ENCODE data around the gene MYH11.

The MYH11 gene

DNA sequence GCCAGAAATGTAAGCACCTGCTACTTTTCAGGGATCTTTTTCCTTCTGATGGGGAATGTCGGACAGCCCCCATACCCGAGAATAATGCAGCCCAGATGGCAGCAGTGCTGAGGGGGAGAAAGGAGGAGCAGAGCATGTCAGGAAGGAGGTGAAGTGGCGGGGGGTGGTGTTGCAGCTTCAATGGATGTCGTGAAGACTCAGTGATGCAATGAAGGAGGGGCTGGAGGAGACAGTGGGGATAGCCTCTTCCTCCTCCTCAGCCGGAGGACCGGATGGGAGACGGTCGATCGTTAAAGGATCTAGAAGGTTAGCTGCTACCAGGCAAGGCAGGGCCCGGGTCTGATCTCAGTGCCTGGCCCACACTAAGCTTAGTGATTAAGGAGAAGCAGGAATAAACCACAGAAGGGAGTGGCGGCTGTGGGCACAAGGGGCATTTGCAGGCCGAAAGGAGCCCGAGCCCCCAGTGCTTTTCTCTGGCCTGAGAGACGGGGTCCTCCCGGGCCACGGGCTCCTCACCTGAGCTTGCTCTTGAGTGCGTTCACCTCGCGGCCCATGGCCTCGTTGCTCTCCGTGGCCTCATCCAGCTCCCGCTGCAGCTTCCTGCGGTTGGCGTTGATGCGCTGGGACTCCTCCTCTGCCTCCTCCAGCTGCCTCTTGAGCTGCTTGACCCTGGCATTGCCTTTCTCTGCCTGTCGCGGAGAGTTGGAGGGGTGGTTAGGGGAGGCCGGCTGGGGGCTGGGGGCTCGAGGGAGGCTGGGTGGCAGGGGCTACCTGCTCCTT lies 142.2 kb downstream of the MYH11 start:
- Histone ChIP-seq H3K4me3 (ENCODE audit: low read depth, low read length, poor library complexity, severe bottlenecking) (no peak overlapping the region), H4K20me1 (ENCODE audit: insufficient read depth, low read length) (no peaks in the 10 kb centered on the region), H3K9ac (ENCODE audit: low read length) (no peak overlapping the region), H3K9me2 (ENCODE audit: low read depth, low read length) (no peaks in the 10 kb centered on the region), H3K27ac (ENCODE audit: low read depth, low read length, poor library complexity, severe bottlenecking) (no peak overlapping the region), H3K79me2 (ENCODE audit: insufficient read depth, low read length) (no peaks in the 10 kb centered on the region), H3K36me3 (ENCODE audit: insufficient read depth, low read length) (peaks cover 6% of the 10 kb centered on the region; the same call in 1 of the 2 replicates), H3K4me2 (ENCODE audit: low read length) (no peak overlapping the region), H2AFZ (ENCODE audit: low read length) (no peak overlapping the region), H3K9me3 (ENCODE audit: low read length) (no peaks in the 10 kb centered on the region), H3F3A (ENCODE audit: insufficient read depth, low read length) (no peaks in the 10 kb centered on the region), H3K27me3 (ENCODE audit: insufficient read depth, low read length) (no peaks in the 10 kb centered on the region), H3K4me1 (ENCODE audit: insufficient read depth, low read length, severe bottlenecking) (peaks cover 11% of the 10 kb centered on the region)
- TF ChIP-seq, protein P1, sequence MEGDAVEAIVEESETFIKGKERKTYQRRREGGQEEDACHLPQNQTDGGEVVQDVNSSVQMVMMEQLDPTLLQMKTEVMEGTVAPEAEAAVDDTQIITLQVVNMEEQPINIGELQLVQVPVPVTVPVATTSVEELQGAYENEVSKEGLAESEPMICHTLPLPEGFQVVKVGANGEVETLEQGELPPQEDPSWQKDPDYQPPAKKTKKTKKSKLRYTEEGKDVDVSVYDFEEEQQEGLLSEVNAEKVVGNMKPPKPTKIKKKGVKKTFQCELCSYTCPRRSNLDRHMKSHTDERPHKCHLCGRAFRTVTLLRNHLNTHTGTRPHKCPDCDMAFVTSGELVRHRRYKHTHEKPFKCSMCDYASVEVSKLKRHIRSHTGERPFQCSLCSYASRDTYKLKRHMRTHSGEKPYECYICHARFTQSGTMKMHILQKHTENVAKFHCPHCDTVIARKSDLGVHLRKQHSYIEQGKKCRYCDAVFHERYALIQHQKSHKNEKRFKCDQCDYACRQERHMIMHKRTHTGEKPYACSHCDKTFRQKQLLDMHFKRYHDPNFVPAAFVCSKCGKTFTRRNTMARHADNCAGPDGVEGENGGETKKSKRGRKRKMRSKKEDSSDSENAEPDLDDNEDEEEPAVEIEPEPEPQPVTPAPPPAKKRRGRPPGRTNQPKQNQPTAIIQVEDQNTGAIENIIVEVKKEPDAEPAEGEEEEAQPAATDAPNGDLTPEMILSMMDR (IDR thresholded peaks at IDR 0.05; ENCODE audit: low read length) = no peak
- TF ChIP-seq EZH2 (IDR thresholded peaks at IDR 0.05; ENCODE audit: borderline replicate concordance, low read length) = no peak

DNA sequence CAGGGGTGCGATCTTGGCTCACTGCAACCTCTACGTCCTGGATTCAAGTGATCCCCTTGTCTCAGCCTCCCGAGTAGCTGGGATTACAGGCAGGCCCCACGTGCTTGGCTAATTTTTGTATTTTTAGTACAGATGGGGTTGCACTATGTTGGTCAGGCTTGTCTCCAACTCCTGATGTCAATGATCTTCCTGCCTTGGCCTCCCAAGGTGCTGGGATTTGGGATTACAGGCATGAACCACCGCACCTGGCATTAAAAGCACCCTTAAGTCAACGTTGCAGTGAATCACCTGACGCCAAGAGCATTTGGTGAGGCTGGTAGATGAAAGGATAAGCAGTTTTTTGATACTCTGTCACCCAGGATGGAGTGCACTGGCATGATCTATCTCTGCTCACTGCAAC lies 147.8 kb downstream of the MYH11 start:
- H3K9ac ChIP-seq (ENCODE audit: low read length) = no peak overlapping the region
- H3K4me3 ChIP-seq (ENCODE audit: low read depth, low read length, poor library complexity, severe bottlenecking) = no peak overlapping the region
- no peaks in the 10 kb centered on the region for H4K20me1 ChIP-seq (ENCODE audit: insufficient read depth, low read length)
- H3K9me2 ChIP-seq (ENCODE audit: low read depth, low read length) = no peaks in the 10 kb centered on the region
- no peak overlapping the region for H2AFZ ChIP-seq (ENCODE audit: low read length)
- H3K36me3 ChIP-seq (ENCODE audit: insufficient read depth, low read length) = peaks cover 26% of the 10 kb centered on the region
- no peaks in the 10 kb centered on the region for H3K9me3 ChIP-seq (ENCODE audit: low read length)
- H3K79me2 ChIP-seq (ENCODE audit: insufficient read depth, low read length) = no peaks in the 10 kb centered on the region
- TF ChIP-seq, protein P1 (IDR thresholded peaks at IDR 0.05; ENCODE audit: low read length) = no peak
- no peak for TF ChIP-seq EZH2 (IDR thresholded peaks at IDR 0.05; ENCODE audit: borderline replicate concordance, low read length)
- H3K4me1 ChIP-seq (ENCODE audit: insufficient read depth, low read length, severe bottlenecking) = peaks cover 11% of the 10 kb centered on the region
- H3K4me2 ChIP-seq (ENCODE audit: low read length) = no peak overlapping the region
- H3K27ac ChIP-seq (ENCODE audit: low read depth, low read length, poor library complexity, severe bottlenecking) = no peak overlapping the region
- H3F3A ChIP-seq (ENCODE audit: insufficient read depth, low read length) = no peaks in the 10 kb centered on the region
- H3K27me3 ChIP-seq (ENCODE audit: insufficient read depth, low read length) = no peaks in the 10 kb centered on the region

DNA sequence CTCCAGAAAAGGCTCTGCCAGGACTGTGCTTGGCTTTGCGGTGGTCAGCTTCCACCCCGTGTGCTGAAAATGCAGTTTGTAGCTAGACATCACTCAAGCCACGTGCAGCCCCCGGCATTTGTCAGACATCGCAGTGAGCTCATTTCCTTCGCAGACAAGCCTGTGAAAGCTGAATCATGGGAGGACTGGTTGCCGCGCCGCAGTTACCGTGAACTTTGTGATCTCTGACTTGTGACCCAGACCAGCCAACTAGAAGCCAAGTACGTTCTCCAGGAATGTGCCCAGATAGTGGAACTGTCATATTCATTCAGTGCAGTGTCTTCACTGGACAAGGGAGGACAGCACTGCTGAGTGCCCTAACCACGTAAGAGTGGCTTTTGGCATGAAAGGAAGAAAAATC lies 148.7 kb downstream of the MYH11 start:
- no peak for TF ChIP-seq EZH2 (IDR thresholded peaks at IDR 0.05; ENCODE audit: borderline replicate concordance, low read length)
- TF ChIP-seq, protein P1 (IDR thresholded peaks at IDR 0.05; ENCODE audit: low read length) = no peak
- Histone ChIP-seq H3K4me3 (ENCODE audit: low read depth, low read length, poor library complexity, severe bottlenecking) (no peak overlapping the region), H3K36me3 (ENCODE audit: insufficient read depth, low read length) (peaks cover 28% of the 10 kb centered on the region), H3K79me2 (ENCODE audit: insufficient read depth, low read length) (no peaks in the 10 kb centered on the region), H3K9me3 (ENCODE audit: low read length) (no peaks in the 10 kb centered on the region), H3K9me2 (ENCODE audit: low read depth, low read length) (no peaks in the 10 kb centered on the region), H3K4me1 (ENCODE audit: insufficient read depth, low read length, severe bottlenecking) (peaks cover 7% of the 10 kb centered on the region), H3K27ac (ENCODE audit: low read depth, low read length, poor library complexity, severe bottlenecking) (no peak overlapping the region), H3F3A (ENCODE audit: insufficient read depth, low read length) (no peaks in the 10 kb centered on the region), H4K20me1 (ENCODE audit: insufficient read depth, low read length) (no peaks in the 10 kb centered on the region), H3K4me2 (ENCODE audit: low read length) (no peak overlapping the region), H2AFZ (ENCODE audit: low read length) (no peak overlapping the region), H3K27me3 (ENCODE audit: insufficient read depth, low read length) (no peaks in the 10 kb centered on the region), H3K9ac (ENCODE audit: low read length) (no peak overlapping the region)

Data from OCI-LY1 (cell line).